KOPT-K1 (cell line): Measurements from ENCODE around the gene DVL2.

Experiments used
- H3K27ac ChIP-seq: fragments of 200-600 bp; sonication (generic); 2 replicates; pipeline ENCODE4 v1.5.1; 2016; ENCODE audit warnings: antibody characterized with exemption, mild to moderate bottlenecking, low read depth, low read length; ENCODE audit not compliant: poor library complexity, severe bottlenecking
- H3K36me3 ChIP-seq: fragments of 200-600 bp; sonication (generic); 2 replicates; pipeline ENCODE4 v1.5.1; 2017; ENCODE audit warnings: antibody characterized with exemption, mild to moderate bottlenecking, low read length, moderate library complexity; ENCODE audit not compliant: insufficient read depth
- H3K9me3 ChIP-seq: fragments of 200-600 bp; sonication (generic); 2 replicates; pipeline ENCODE4 v1.5.1; 2017; ENCODE audit warnings: antibody characterized with exemption, low read length, mild to moderate bottlenecking; ENCODE audit not compliant: insufficient read depth, poor library complexity, severe bottlenecking

Gene DVL2

DNA sequence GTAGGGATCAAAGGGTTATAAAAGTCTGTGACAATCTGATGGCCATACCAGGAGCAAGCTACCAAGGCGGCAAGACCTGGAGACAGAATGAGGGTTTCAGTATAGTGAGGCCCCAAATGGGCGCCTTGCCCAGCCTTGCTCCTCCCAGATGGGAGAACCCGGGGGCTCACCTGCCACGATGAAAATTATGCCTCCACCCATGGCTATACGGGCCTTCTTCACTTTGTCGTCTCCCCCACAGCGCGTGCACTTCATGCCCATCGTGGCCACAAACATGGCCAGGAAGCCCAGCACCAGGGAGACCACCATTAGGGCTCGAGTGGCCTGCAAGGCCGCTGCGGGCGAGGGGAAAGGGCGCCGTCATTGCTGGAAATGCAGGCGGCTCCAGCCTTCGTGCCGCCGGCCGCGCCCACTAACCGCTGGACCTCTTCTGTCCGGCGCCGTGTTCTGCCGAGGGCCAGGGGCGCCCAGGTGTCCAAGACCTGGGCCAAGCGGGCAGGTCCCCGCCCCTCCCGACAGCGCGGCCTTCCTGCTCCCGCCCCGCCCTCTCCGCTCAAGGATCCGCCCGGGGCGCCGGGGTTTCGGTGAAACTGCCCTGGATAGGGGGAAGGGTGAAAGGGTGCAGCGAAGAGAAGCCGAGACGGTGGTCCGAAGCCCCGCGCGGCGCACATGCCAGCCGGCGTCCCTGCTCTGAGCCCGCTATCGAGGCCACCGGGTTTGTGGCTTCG, 26.5 kb upstream of the DVL2 start:
- Histone ChIP-seq H3K36me3 (peaks cover 49% of the 10 kb centered on the region), H3K9me3 (no peaks in the 10 kb centered on the region), H3K27ac (no peak overlapping the region)

- no peaks in the 10 kb centered on the region for H3K9me3 ChIP-seq
- H3K27ac ChIP-seq: no peak overlapping the region
- peaks cover 56% of the 10 kb centered on the region for H3K36me3 ChIP-seq
These were observed 25.8 kb upstream of the DVL2 start for GRCh38 chr17:7260151-7260550.

DNA sequence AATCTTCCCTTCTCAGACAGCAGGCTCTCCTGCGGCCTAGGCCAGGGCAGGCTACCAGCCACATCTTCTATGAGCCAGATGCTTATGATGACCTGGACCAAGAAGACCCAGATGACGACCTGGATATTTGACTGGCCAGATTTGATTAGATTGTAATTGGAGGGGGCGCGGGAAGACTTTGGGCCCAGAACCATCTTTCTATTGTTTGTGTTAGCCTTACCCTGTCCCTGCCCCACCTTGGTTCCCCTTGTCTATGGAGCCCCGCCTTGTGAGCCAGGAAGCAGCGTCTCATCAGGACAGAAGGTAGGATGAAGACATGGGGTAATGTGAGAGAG, 25.2 kb upstream of the DVL2 start:
- no peak overlapping the region for H3K27ac ChIP-seq
- H3K9me3 ChIP-seq: no peaks in the 10 kb centered on the region
- peaks cover 62% of the 10 kb centered on the region for H3K36me3 ChIP-seq

DNA sequence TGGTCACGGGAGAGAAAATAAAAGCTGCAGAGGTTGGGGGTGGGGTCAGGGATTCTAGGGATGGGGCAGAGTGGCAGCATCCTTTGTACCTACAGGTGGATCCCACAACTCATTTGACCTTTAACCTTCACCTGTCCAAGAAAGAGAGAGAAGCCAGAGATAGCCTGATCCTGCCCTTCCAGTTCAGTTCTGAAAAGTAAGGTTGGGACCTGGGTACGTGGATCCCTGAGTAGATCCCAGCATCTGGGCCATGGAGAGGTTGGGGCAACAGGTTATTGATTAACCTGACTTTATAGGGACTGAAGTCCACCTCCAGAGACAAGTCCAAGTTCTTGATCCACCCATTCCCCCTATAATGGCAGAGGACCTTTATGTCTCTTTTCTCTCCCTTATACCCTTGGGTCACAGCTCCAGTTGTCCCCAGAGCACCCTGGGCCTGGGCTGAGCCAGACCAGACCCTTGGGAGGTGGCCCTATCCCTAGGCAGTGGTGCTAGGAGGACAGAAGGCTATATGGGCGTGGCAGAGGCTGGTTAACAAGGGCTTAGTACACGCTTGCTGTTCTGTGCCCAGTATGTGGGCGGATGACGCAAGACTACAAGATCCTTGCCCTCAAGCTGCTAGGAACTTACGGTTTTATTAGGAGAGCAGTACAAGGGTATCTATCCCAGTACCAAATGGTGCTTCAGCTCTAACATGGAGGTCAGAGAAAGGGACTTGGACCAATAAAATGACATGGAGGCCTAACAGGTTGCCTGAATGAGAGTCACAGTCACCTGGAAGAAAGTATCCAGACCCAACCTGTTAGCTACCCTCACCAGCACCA, 24.6 kb upstream of the DVL2 start:
- Histone ChIP-seq H3K9me3 (no peaks in the 10 kb centered on the region), H3K27ac (no peak overlapping the region), H3K36me3 (peaks cover 68% of the 10 kb centered on the region)

- Histone ChIP-seq H3K9me3 (no peaks in the 10 kb centered on the region), H3K36me3 (peaks cover 69% of the 10 kb centered on the region), H3K27ac (no peak overlapping the region)
These were observed 22.6 kb upstream of the DVL2 start for GRCh38 chr17:7256766-7257456.

DNA sequence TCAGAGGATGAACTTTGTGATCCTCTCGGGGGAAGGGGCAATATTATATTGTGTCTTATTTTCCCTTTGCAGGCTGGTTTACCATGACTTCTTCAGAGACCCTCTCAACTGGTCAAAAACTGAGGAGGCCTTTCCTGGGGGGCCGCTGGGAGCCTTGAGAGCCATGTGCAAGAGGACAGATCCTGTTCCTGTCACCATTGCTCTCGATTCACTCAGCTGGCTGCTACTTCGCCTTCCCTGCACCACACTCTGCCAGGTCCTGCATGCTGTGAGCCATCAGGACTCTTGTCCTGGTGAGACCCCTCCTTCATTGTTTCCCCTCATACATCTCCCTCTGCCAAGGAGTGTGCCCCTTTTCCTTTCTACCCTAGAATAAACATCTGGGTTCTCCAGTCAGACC, 20.2 kb upstream of the DVL2 start:
- Histone ChIP-seq H3K9me3 (no peaks in the 10 kb centered on the region), H3K36me3 (peaks cover 57% of the 10 kb centered on the region), H3K27ac (no peak overlapping the region)

DNA sequence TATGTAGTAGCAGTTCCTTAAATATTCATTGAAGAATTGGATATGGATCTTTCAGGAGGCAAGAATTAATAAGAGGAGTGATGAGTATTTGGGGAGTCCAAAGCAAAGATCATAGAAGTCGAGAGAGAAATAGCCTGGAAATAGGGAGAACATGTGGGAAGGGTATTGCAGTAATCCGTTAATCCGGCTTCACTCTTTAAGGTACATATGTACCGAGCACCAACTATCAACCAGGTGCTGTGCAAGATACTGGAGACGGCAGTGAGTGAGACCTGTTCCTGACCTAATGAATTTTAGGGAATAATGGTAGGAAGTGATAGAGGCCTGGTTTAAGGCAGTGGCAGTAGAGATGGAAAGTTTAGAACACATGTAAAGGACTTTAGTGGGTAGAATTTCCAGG, 18.8 kb upstream of the DVL2 start:
- Histone ChIP-seq H3K27ac (peak overlapping the region; percentile 98), H3K36me3 (peaks cover 49% of the 10 kb centered on the region), H3K9me3 (no peaks in the 10 kb centered on the region)

- Histone ChIP-seq H3K36me3 (peaks cover 43% of the 10 kb centered on the region), H3K27ac (peak within 1 kb of the TSS; percentile 98), H3K9me3 (no peaks in the 10 kb centered on the region)
These were observed 18.1 kb upstream of the DVL2 start, which contains the start of gene ELP5 for GRCh38 chr17:7252176-7253043. TSS of gene ELP5 (plus strand) at chr17:7252215. CDS start at chr17:7252551, 336 bp downstream.

- H3K27ac ChIP-seq: peak within 1 kb of the TSS; percentile 98
- peaks cover 43% of the 10 kb centered on the region for H3K36me3 ChIP-seq
- H3K9me3 ChIP-seq: no peaks in the 10 kb centered on the region
These were observed 17.4 kb upstream of the DVL2 start, which contains the start of gene CTDNEP1 for GRCh38 chr17:7251661-7252175. TSS of gene CTDNEP1 (minus strand) at chr17:7251734. CDS start at chr17:7251296, 438 bp downstream.

GRCh38 chr17:7250695-7251627, 16.6 kb upstream of the DVL2 start:
- peaks cover 43% of the 10 kb centered on the region for H3K36me3 ChIP-seq
- H3K9me3 ChIP-seq: no peaks in the 10 kb centered on the region
- peak overlapping the region; percentile 98 for H3K27ac ChIP-seq

- H3K36me3 ChIP-seq: peaks cover 43% of the 10 kb centered on the region
- peak overlapping the region; percentile 98 for H3K27ac ChIP-seq
- no peaks in the 10 kb centered on the region for H3K9me3 ChIP-seq
These were observed 15.5 kb upstream of the DVL2 start for GRCh38 chr17:7249830-7250229.

GRCh38 chr17:7249214-7249613, 14.9 kb upstream of the DVL2 start:
- Histone ChIP-seq H3K9me3 (no peaks in the 10 kb centered on the region), H3K27ac (no peak overlapping the region), H3K36me3 (peaks cover 43% of the 10 kb centered on the region)

GRCh38 chr17:7248796-7249195, 14.5 kb upstream of the DVL2 start:
- Histone ChIP-seq H3K9me3 (no peaks in the 10 kb centered on the region), H3K36me3 (peaks cover 43% of the 10 kb centered on the region), H3K27ac (no peak overlapping the region)
